Panc1 (cell line): ENCODE measurements around the gene DNAH9. TPM values are rescaled to one million over a fixed set of nuclear protein-coding genes. Genes with fewer than 3 reads are reported as not detected.

Experiments
- ATAC-seq: fragments of 200-7000 bp; cut with Tn5 transposase; 2 replicates; pipeline ENCODE4 v1.9.1; 2020; ENCODE audit warnings: mild to moderate bottlenecking, moderate library complexity
- BruUV-seq: library from RNA; stranded (reverse); fragments of 400-500 nt; replicated peaks from 2 replicates; lab custom pipeline; 2021; lab: Mats Ljungman, UMichigan
- CTCF ChIA-PET: fragments of 300-600 bp; sonication (Branson Sonifier 250); formaldehyde crosslinking; loops from one replicate; lab custom pipeline; 2022; ENCODE audit warnings: antibody characterized with exemption; lab: Charles Lee
- POLR2A ChIA-PET: fragments of 300-600 bp; sonication (Branson Sonifier 250); formaldehyde crosslinking; loops from one replicate; lab custom pipeline; 2022; ENCODE audit warnings: antibody characterized with exemption; lab: Charles Lee
- DNase-seq: peaks from one replicate; pipeline ENCODE4 v3.0.0-alpha.2; 2010; ENCODE audit warnings: low read depth, low spot score
- H3K27ac ChIP-seq: 2 replicates; pipeline ENCODE4 v1.5.1; 2011; ENCODE audit warnings: mild to moderate bottlenecking, low read length, inconsistent platforms
- H3K27me3 ChIP-seq: fragments of 200-500 bp; sonication (Bioruptor generic); 2 replicates; pipeline ENCODE4 v1.6.0; 2014; ENCODE audit warnings: low read length, inconsistent platforms; ENCODE audit not compliant: control insufficient read depth, insufficient read depth
- H3K36me3 ChIP-seq: fragments of 200-500 bp; sonication (Bioruptor generic); 2 replicates; pipeline ENCODE4 v1.5.1; 2014; ENCODE audit warnings: inconsistent platforms, mild to moderate bottlenecking, low read length, moderate library complexity; ENCODE audit not compliant: control insufficient read depth, insufficient read depth
- H3K4me1 ChIP-seq: 2 replicates; pipeline ENCODE4 v1.5.1; 2011; ENCODE audit warnings: inconsistent platforms, mild to moderate bottlenecking, low read length, moderate library complexity; ENCODE audit not compliant: control insufficient read depth, insufficient read depth
- H3K4me3 ChIP-seq, 2 experiments: 2 replicates each; pipeline ENCODE4 v1.5.1; 2011 to 2012; ENCODE audit warnings: low read depth in 2 of 2, low read length in 2 of 2, mild to moderate bottlenecking in 2 of 2, inconsistent platforms in 1 of 2, moderate library complexity in 1 of 2
- H3K9me3 ChIP-seq: fragments of 200-500 bp; sonication (Bioruptor generic); 2 replicates; pipeline ENCODE4 v1.5.1; 2014; ENCODE audit warnings: low read depth, mild to moderate bottlenecking, inconsistent platforms, low read length, moderate library complexity; ENCODE audit not compliant: control insufficient read depth, insufficient read depth
- CTCF ChIP-seq: fragments of 450-650 bp; IDR thresholded peaks from 2 replicates; pipeline ENCODE4 v1.5.1; 2017; ENCODE audit warnings: mild to moderate bottlenecking
- POLR2AphosphoS5 ChIP-seq: IDR thresholded peaks from 2 replicates; pipeline ENCODE4 v1.6.1; 2012; ENCODE audit warnings: mild to moderate bottlenecking, low read depth, low read length, moderate library complexity
- REST ChIP-seq, 2 experiments: IDR thresholded peaks; 2 replicates each; pipeline ENCODE4 v1.6.1; 2011 to 2012; ENCODE audit warnings: low read depth in 2 of 2, control low read depth in 1 of 2, low read length in 1 of 2, mild to moderate bottlenecking in 1 of 2, moderate library complexity in 1 of 2; ENCODE audit not compliant: insufficient read depth in 1 of 2
- SIN3A ChIP-seq: IDR thresholded peaks from 2 replicates; pipeline ENCODE4 v1.6.1; 2012; ENCODE audit warnings: low read depth, mild to moderate bottlenecking, low read length, moderate library complexity, borderline replicate concordance; ENCODE audit not compliant: insufficient read depth
- TCF7L2 ChIP-seq: IDR thresholded peaks from 2 replicates; pipeline ENCODE4 v1.6.1; 2011; ENCODE audit warnings: mild to moderate bottlenecking, low read depth, low read length, inconsistent platforms
- in situ Hi-C: cut with HindIII; loops from 2 replicates; pipeline ENCODE4 v1.10.0; 2016; ENCODE audit warnings: low sequenced_read_pairs, low pct_unique_long_range_greater_than_20kb
- intact Hi-C: fragments of 100-400 bp; cut with micrococcal nuclease; formaldehyde crosslinking; loops from one replicate; pipeline ENCODE4 v1.10.0; 2022; ENCODE audit not compliant: unreplicated experiment
- total RNA-seq: library from RNA; stranded (reverse); gene quantifications from one replicate; pipeline ENCODE4 v1.2.1, GENCODE V29; 2021; ENCODE audit not compliant: unreplicated experiment

The DNAH9 gene
- total RNA-seq, 1 experiment from 2014 or later, result not detected

- intact Hi-C loops, result no loop called here
- no TSS peak for BruUV-seq
- TF ChIP-seq REST (IDR thresholded peaks at IDR 0.05; ENCODE audit: insufficient read depth in 1 of 2, low read depth in 2 of 2, low read length in 1 of 2) (no peak), SIN3A (no peak), POLR2AphosphoS5 (no peak), CTCF (no peak), TCF7L2 (no peak)
- ATAC-seq, result no peak
- DNase-seq, result no peak
- in situ Hi-C loops, result no loop called here
- CTCF ChIA-PET, result no interaction called here
- Histone ChIP-seq H3K36me3 (no peaks in the 10 kb centered on the region), H3K4me3 (no peak overlapping the region), H3K9me3 (no peaks in the 10 kb centered on the region), H3K4me1 (no peaks in the 10 kb centered on the region), H3K27me3 (no peaks in the 10 kb centered on the region; the same call in 1 of the 2 replicates), H3K27ac (no peak overlapping the region)
- POLR2A ChIA-PET, result no interaction called here
Observed at GRCh38 chr17:11924076-11924475, 325.8 kb downstream of the DNAH9 start.

- no peaks in the 10 kb centered on the region for H3K36me3 ChIP-seq
- H3K4me3 ChIP-seq, result no peak overlapping the region
- no peaks in the 10 kb centered on the region for H3K4me1 ChIP-seq
- TF ChIP-seq TCF7L2 (no peak), SIN3A (no peak), POLR2AphosphoS5 (no peak), CTCF (no peak), REST (IDR thresholded peaks at IDR 0.05; ENCODE audit: insufficient read depth in 1 of 2, low read depth in 2 of 2, low read length in 1 of 2) (no peak)
- ATAC-seq, result no peak
- no peaks in the 10 kb centered on the region for H3K9me3 ChIP-seq
- intact Hi-C loops (no loop called here), in situ Hi-C loops (no loop called here)
- BruUV-seq, result no TSS peak
- CTCF ChIA-PET, result no interaction called here
- no peaks in the 10 kb centered on the region; the same call in 1 of the 2 replicates for H3K27me3 ChIP-seq
- H3K27ac ChIP-seq, result no peak overlapping the region
- POLR2A ChIA-PET, result no interaction called here
- DNase-seq, result no peak
Observed at GRCh38 chr17:11925262-11926021, 327.2 kb downstream of the DNAH9 start.
